HUES6 (cell line): ENCODE measurements around the gene SPEF1.
A peak's percentile ranks its signal among the peaks of the same experiment; 100 is the strongest.

Source experiments
- H3K27ac ChIP-seq: 2 replicates; pipeline ENCODE4 v1.7.0; 2013; ENCODE audit warnings: low read depth, mild to moderate bottlenecking, low read length, inconsistent platforms
- H3K27me3 ChIP-seq: 2 replicates; pipeline ENCODE4 v1.6.1; 2013; ENCODE audit warnings: low read length; ENCODE audit not compliant: control insufficient read depth, insufficient read depth
- H3K36me3 ChIP-seq: 2 replicates; pipeline ENCODE4 v1.6.1; 2013; ENCODE audit warnings: low read length; ENCODE audit not compliant: control insufficient read depth, insufficient read depth
- H3K4me1 ChIP-seq: 2 replicates; pipeline ENCODE4 v1.6.1; 2013; ENCODE audit warnings: low read length; ENCODE audit not compliant: control insufficient read depth, insufficient read depth
- H3K4me3 ChIP-seq: 2 replicates; pipeline ENCODE4 v1.5.1; 2013; ENCODE audit warnings: low read depth, low read length
- H3K9ac ChIP-seq: one replicate; pipeline ENCODE4 v1.6.1; 2013; ENCODE audit warnings: mild to moderate bottlenecking, low read length
- H3K9me3 ChIP-seq: 2 replicates; pipeline ENCODE4 v1.6.1; 2013; ENCODE audit warnings: low read depth, low read length; ENCODE audit not compliant: control insufficient read depth, insufficient read depth

Gene SPEF1

DNA sequence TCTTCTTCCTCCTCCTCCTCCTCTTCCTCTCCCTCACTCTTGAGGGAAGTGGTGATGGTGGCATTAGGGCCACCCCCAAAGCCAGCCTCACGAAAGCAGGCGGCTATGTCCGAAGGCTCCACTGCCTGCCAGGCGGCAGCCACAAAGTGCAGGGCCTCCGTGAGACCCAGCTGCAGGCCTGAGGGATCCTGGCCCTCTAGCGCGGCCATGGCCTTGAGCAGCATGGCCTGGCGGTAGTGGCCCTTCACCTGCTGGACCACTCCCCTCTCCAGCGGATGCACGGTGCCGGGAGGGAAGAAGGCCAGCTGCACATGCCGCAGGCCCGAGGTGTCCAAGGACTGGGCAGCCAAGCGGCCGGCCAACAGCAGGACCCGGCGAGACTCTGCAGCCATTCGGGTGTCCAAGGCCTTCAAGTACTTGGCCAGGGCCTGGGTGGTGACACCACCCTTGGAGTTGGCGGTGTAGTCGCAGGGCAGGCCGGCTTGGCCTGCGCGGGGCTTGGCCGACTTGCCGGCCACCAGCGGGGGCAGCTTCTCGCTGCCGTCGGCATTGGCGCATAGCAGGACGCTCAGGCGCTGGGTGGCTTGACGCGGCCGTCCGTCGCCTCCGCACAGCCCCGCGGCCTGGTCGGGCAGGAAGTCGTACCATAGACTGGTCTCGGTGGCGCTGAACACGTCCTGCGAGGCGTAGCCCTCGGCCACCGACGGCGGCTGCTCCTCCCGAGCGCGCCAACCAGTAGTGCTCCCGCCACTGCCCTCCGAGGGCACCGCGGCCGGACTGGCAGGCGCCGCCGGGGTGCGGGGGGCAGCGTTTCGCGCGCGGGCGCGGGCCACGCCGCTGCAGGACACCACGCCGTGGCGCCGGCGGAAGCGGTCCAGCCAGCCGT, 4.2 kb upstream of the SPEF1 start:
- Histone ChIP-seq H3K27me3 (peaks cover 23% of the 10 kb centered on the region), H3K4me1 (peaks cover 10% of the 10 kb centered on the region; the same call in 1 of the 2 replicates), H3K36me3 (peaks cover 5% of the 10 kb centered on the region), H3K9me3 (no peaks in the 10 kb centered on the region), H3K27ac (no peak overlapping the region), H3K4me3 (peak overlapping the region; percentile 80), H3K9ac (peak overlapping the region; percentile 83)

DNA sequence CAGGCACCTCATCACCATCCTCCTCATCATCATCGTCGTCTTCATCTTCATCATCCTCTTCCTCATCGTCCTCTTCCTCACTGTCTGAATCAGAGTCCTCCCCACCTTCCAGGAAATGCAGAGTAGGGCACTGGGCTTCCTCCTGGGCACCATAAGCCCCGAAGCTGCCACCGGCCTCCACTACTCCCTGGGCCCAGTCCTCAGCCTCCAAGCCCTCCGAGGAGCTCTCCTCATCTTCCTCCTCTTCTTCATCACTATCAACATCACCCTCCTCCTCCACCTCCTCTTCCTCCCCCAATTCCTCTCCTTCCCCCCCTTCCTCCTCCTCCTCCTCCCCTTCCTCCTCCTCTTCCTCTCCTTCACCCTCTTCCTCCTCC, 3.6 kb upstream of the SPEF1 start:
- H3K9me3 ChIP-seq: no peaks in the 10 kb centered on the region
- H3K27ac ChIP-seq: no peak overlapping the region
- H3K9ac ChIP-seq: no peak overlapping the region
- peaks cover 29% of the 10 kb centered on the region for H3K27me3 ChIP-seq
- H3K36me3 ChIP-seq: peaks cover 5% of the 10 kb centered on the region
- H3K4me3 ChIP-seq: 0 out of 2 replicates have a peak overlapping the region, but pooled peaks have one; percentile 80
- peaks cover 10% of the 10 kb centered on the region; the same call in 1 of the 2 replicates for H3K4me1 ChIP-seq

DNA sequence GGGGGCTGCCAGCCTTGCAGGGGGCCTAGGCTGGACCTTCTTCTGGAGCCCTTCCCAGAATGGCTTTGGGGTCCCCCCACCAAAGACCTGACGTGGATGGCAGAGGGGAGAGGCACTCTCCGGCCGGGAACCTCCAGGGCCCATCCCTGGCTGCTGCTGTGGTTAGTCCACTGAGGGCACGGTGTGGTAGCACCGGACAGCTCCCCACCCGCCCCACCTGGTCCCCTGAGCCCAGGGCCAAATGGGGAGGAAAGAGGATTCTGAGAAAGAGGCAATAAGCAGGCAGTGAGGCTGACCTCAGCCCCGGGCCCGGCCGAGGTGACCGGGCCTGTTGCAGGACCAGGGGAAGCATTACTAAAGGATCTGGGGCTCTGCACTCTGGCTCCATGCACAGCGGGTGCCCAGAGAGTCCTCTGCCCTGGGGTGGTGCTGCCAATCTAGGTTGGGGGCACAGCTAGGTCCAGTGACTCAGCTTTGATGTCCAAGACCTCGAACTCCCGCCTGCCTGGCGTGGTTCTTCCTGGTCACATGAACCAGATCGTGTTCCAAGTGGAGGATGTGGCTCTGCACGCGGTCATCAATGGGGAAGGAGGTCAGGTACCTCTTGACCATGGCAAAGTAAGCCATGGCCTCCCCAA, 3.1 kb upstream of the SPEF1 start:
- Histone ChIP-seq H3K9ac (no peak overlapping the region), H3K27ac (no peak overlapping the region)

DNA sequence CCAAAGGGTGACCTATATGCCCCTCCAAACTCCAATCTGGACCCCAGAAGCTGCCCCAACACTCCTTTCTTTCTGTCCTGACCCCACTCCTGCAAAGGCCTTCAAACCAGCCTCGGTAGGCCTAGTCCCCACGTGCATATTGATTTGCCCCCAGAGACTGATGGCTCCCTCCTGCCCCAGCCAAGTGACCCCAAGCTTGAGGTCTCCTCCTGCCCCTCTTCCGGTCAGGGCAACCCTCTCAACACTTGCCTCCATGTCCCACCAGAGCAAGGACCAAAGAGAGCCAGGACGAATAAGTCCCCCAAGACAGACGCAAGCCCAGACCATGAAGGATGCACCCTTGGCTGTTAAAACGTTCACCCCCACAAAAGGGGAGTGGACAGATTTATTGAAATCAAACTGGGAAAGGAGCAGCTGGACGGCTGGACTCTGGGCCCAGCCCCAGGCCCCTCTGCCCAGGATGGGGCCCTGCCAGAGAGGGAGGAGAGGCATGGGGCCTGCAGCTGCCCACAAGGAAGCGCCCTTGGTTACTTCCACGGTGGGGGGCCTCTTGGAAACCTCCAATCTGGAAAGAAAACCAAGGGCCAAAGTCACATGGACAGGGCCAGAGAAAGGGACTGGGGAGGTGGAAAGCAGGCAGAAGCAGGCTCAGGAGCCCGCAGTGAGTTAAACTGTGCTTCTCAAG, 2.4 kb upstream of the SPEF1 start:
- H3K4me3 ChIP-seq: no peak overlapping the region
- no peak overlapping the region for H3K27ac ChIP-seq
- peaks cover 41% of the 10 kb centered on the region for H3K27me3 ChIP-seq
- H3K9ac ChIP-seq: no peak overlapping the region
- H3K36me3 ChIP-seq: peaks cover 5% of the 10 kb centered on the region
- no peaks in the 10 kb centered on the region for H3K9me3 ChIP-seq
- peaks cover 12% of the 10 kb centered on the region; the same call in 1 of the 2 replicates for H3K4me1 ChIP-seq

More for the DNA sequence above, 3.1 kb upstream of the SPEF1 start:
- Histone ChIP-seq H3K27me3 (peaks cover 35% of the 10 kb centered on the region), H3K4me3 (no peak overlapping the region), H3K9me3 (no peaks in the 10 kb centered on the region), H3K4me1 (peaks cover 10% of the 10 kb centered on the region; the same call in 1 of the 2 replicates), H3K36me3 (peaks cover 5% of the 10 kb centered on the region)

DNA sequence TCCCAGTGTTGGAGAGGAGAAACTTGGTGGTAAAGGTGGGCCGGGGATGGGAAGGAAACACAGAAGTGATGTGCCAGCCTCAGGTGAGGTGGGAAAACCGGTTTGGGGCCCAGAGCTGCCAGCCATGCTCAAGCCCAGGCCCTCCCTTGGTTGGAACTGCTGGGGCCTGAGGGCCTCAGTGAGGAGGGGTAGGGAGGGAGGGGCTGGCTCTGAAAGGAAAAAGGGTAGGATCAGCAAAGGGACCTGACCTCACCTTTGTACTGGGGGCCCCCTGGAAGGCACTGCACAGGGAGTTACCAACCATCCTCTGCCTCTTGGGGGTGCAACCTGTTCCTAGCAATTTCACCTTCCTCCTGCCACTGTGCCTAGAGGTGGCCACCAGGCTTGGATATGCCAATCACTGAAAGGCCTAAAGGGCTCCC, 1.8 kb upstream of the SPEF1 start:
- Histone ChIP-seq H3K36me3 (peaks cover 5% of the 10 kb centered on the region), H3K9ac (no peak overlapping the region), H3K9me3 (no peaks in the 10 kb centered on the region), H3K4me3 (no peak overlapping the region), H3K27me3 (peaks cover 41% of the 10 kb centered on the region), H3K27ac (no peak overlapping the region), H3K4me1 (peaks cover 14% of the 10 kb centered on the region; the same call in 1 of the 2 replicates)

DNA sequence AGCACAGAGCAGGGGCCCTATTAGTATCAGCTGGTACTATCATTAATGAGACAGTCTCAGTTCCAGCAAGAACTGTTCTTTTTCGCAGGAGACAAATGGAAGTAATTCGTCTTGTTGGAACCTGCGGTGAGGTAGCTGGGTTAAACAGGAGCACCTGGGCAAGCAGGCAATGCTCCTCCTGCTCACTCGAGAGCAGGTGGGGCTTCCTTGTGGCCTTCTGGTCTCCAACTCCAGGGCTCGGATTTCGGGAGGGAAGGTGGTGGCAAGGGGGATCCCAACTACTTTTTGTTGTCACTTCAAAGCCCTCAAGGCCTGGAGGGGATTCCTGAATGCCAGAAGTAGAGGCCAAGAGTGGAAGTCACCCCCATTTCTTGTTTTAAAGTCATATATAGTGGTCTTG, 1.3 kb upstream of the SPEF1 start:
- Histone ChIP-seq H3K4me1 (peaks cover 18% of the 10 kb centered on the region; the same call in 1 of the 2 replicates), H3K27ac (no peak overlapping the region)

DNA sequence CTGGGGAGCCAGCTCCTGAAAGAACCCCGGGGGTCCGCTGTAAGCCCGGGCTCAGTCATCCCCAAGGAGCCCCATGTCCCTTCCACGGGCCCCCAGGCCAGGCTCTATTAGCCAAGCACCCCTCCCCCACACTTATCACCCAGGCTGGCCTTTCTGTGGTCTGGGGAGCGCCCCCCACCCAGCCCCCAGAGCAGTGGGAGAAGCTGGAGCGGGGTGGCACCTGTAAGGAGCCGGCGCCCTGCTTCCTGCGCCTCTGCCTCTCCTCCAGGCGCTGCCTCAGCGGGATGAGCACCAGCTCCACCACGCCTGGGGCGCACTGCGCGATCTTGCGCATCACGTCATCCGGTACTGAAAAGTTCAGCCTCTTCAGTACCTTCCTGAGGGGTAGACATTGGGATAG, 2.3 kb downstream of the SPEF1 start:
- no peak overlapping the region for H3K27ac ChIP-seq
- peak overlapping the region; percentile 80 for H3K4me3 ChIP-seq
- peaks cover 14% of the 10 kb centered on the region for H3K4me1 ChIP-seq
- no peak overlapping the region for H3K9ac ChIP-seq
- no peaks in the 10 kb centered on the region for H3K9me3 ChIP-seq
- H3K36me3 ChIP-seq: no peaks in the 10 kb centered on the region
- peaks cover 63% of the 10 kb centered on the region for H3K27me3 ChIP-seq

More for the DNA sequence above, 1.3 kb upstream of the SPEF1 start:
- Histone ChIP-seq H3K36me3 (peaks cover 5% of the 10 kb centered on the region), H3K9me3 (no peaks in the 10 kb centered on the region), H3K27me3 (peaks cover 43% of the 10 kb centered on the region), H3K4me3 (no peak overlapping the region), H3K9ac (no peak overlapping the region)

DNA sequence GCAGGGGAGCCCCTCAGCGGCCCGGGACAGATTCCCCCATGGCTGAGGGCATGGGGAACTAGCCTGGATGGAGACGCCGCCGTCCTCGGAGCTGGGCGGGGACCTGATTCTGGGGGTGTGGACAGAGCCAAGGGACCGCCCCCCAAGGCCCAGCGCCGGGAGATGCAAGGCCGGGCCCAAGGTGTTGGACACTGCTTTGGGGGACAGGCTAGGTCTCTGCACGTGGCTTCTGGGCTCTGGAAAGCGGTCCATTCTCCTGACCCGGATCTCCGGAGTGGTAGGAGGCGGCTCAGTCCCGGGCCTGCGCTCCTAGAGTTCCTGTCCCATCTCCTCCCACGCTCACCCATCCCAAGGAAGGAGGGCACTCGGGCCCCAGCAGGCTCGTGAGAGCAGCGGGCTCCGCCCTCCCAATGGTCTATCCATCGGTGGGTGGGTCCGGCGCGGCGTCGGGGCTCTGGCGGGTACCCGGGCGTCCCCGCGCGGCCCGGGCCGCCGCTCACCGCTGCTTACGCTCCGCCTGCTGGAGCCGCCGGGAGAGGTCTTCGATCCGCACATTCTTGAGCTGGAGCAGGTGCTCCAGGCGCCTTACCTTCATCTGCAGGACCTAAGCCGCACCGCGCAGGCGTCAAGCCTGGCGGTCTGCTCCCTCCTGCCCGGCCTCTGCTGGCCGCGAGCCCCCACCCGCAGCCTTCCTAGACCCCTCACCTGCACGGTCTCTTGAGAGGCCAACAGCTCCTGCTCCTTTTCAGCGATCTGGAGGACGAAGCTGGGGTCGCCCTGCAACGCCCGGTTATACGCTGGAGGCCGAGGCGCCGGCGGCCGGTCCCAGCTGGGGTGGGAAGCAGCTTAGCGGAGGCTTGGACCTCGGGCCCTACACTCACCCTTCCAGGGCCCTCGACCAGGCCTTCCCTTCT, 3.3 kb downstream of the SPEF1 start:
- Histone ChIP-seq H3K4me1 (peaks cover 14% of the 10 kb centered on the region), H3K9ac (peak overlapping the region; percentile 9), H3K4me3 (peak overlapping the region; percentile 80), H3K27ac (no peak overlapping the region), H3K27me3 (peaks cover 63% of the 10 kb centered on the region), H3K36me3 (no peaks in the 10 kb centered on the region), H3K9me3 (no peaks in the 10 kb centered on the region)

DNA sequence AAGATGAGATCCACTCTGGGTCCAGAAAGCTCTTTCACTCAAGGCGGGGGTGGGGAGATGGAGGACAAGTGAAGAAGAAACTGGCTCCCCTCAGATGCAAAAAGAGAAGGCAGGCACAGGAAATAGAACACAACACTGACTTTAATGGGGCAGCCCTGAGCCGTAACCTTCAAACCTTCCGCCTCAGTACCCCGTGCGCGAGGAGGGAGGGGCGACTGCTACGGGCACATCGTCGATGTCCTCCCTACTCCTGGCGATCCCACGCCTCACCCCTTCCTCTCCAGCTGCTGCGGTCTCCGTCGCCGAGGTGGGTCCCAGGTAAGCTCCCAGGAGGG, 3.9 kb downstream of the SPEF1 start:
- no peak overlapping the region for H3K27ac ChIP-seq
- H3K9ac ChIP-seq: peak overlapping the region; percentile 9
- peaks cover 14% of the 10 kb centered on the region for H3K4me1 ChIP-seq
- H3K4me3 ChIP-seq: peak overlapping the region; percentile 80
- peaks cover 63% of the 10 kb centered on the region for H3K27me3 ChIP-seq
- H3K36me3 ChIP-seq: no peaks in the 10 kb centered on the region
- no peaks in the 10 kb centered on the region for H3K9me3 ChIP-seq

DNA sequence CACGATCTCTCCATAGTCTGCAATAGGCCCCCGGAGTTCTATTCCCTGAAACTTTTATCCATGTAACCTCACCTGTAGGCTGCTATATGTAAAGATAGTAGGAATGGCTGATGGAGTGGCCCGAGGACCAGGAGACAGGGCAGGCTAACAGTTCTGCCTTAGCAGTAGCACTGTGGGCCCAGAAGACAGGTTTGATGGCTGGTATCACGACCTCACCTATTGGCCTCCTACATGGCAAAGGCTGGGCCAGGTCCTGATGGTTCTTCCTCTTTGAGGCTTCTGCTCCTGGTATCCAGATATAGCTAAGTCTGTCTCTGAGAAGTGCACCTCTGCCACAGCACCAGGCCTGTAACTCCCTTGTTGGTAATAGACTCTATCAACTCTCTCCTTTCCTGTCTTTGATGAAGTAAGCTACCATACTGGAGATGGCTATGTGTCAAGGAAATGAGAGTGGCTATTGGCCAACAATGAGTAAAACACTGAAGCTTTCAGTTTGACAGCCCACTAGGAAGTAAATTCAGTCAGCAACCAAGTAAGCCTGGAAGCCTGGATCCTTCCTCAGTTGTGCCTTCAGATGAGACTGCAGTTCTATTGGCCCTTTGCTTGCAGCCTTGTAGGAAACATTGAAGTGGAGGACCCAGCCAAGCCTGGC, 5.7 kb downstream of the SPEF1 start:
- no peak overlapping the region for H3K27ac ChIP-seq
- no peaks in the 10 kb centered on the region for H3K36me3 ChIP-seq
- H3K4me3 ChIP-seq: no peak overlapping the region
- H3K9ac ChIP-seq: no peak overlapping the region
- H3K27me3 ChIP-seq: peaks cover 57% of the 10 kb centered on the region
- H3K4me1 ChIP-seq: peaks cover 14% of the 10 kb centered on the region
- no peaks in the 10 kb centered on the region for H3K9me3 ChIP-seq
